HCT116 (cell line): ENCODE measurements around the gene NT5C3B. TPM values are rescaled to one million over a fixed set of nuclear protein-coding genes. Genes with fewer than 3 reads are reported as not detected.

Experiments
- ATAC-seq: fragments of 200-7000 bp; cut with Tn5 transposase; 2 replicates; pipeline ENCODE4 v1.9.1; 2020; ENCODE audit warnings: mild to moderate bottlenecking, moderate library complexity
- BruUV-seq: library from RNA; stranded (reverse); fragments of 400-500 nt; replicated peaks from 2 replicates; lab custom pipeline; 2021; lab: Mats Ljungman, UMichigan
- CTCF ChIA-PET: fragments of 300-600 bp; sonication (Branson Sonifier 250); formaldehyde crosslinking; loops from one replicate; lab custom pipeline; 2021; ENCODE audit warnings: antibody characterized with exemption; lab: Charles Lee
- POLR2A ChIA-PET: fragments of 300-600, 350-600 bp; sonication (Branson Sonifier 250); formaldehyde crosslinking; loops from one replicate; lab custom pipeline; 2021; ENCODE audit warnings: antibody characterized with exemption; lab: Charles Lee
- RAD21 ChIA-PET, 2 experiments: fragments of 300-600 bp; sonication (Branson Sonifier 250); formaldehyde crosslinking; loops; one replicate each; lab custom pipeline; 2023; ENCODE audit warnings: low total read pairs in 2 of 2; ENCODE audit not compliant: uncharacterized antibody in 2 of 2, unreplicated experiment in 2 of 2, low non-redundant PET in 1 of 2; lab: Charles Lee
- DNase-seq: peaks from one replicate; pipeline ENCODE4 v3.0.0-alpha.2; 2010; ENCODE audit warnings: low read depth, low spot score
- H2AFZ ChIP-seq: fragments of 200-600 bp; shearing (Covaris generic), sonication (generic); 2 replicates; pipeline ENCODE4 v1.6.1; 2017; ENCODE audit warnings: low read depth, mixed run types, mixed read lengths, antibody characterized with exemption, low read length; ENCODE audit not compliant: poor library complexity, severe bottlenecking
- H3K27ac ChIP-seq: 2 replicates; pipeline ENCODE4 v1.5.1; 2012; ENCODE audit warnings: low read depth, low read length
- H3K27me3 ChIP-seq: fragments of 200-600 bp; sonication (generic); 2 replicates; pipeline ENCODE4 v1.6.1; 2016; ENCODE audit warnings: mixed run types, low read length, mixed read lengths; ENCODE audit not compliant: insufficient read depth
- H3K36me3 ChIP-seq, 2 experiments: fragments of 200-500 bp in 1 of 2; fragments of 200-600 bp in 1 of 2; sonication (Bioruptor generic) in 1 of 2; sonication (generic) in 1 of 2; 2 replicates each; pipeline versions ENCODE4 v1.5.1 to v1.6.1; 2014 to 2016; ENCODE audit warnings: low read length in 2 of 2, inconsistent platforms in 1 of 2, mixed read lengths in 1 of 2, mixed run types in 1 of 2; ENCODE audit not compliant: insufficient read depth in 2 of 2, control insufficient read depth in 1 of 2
- H3K4me1 ChIP-seq, 2 experiments: fragments of 200-600 bp in 1 of 2; sonication (generic) in 1 of 2; 2 replicates each; pipeline versions ENCODE4 v1.5.1 to v1.6.1; 2012 to 2017; ENCODE audit warnings: low read length in 2 of 2, inconsistent platforms in 1 of 2, mild to moderate bottlenecking in 1 of 2, mixed read lengths in 1 of 2, mixed run types in 1 of 2, moderate library complexity in 1 of 2; ENCODE audit not compliant: insufficient read depth in 2 of 2, control insufficient read depth in 1 of 2
- H3K4me2 ChIP-seq: fragments of 200-600 bp; sonication (generic); 2 replicates; pipeline ENCODE4 v1.6.1; 2017; ENCODE audit warnings: mixed run types, low read length, mixed read lengths
- H3K4me3 ChIP-seq, 2 experiments: fragments of 200-600 bp in 1 of 2; sonication (generic) in 1 of 2; replicated peaks in 1 of 2; 2 replicates each; pipeline ENCODE4 v1.5.1; 2011 to 2016; ENCODE audit warnings: low read length in 2 of 2, control low read depth in 1 of 2, low read depth in 1 of 2, mild to moderate bottlenecking in 1 of 2, mixed read lengths in 1 of 2, mixed run types in 1 of 2
- H3K79me2 ChIP-seq: fragments of 200-600 bp; sonication (generic); 2 replicates; pipeline ENCODE4 v1.6.1; 2017; ENCODE audit warnings: mild to moderate bottlenecking, mixed run types, low read length, moderate library complexity, mixed read lengths; ENCODE audit not compliant: insufficient read depth
- H3K9ac ChIP-seq: fragments of 200-600 bp; sonication (generic); 2 replicates; pipeline ENCODE4 v1.6.1; 2016; ENCODE audit warnings: low read length, mixed read lengths
- H3K9me2 ChIP-seq: fragments of 200-600 bp; sonication (generic), shearing (Covaris generic); 2 replicates; pipeline ENCODE4 v1.6.1; 2017; ENCODE audit warnings: mixed run types, mild to moderate bottlenecking, moderate library complexity; ENCODE audit not compliant: insufficient read depth
- H3K9me3 ChIP-seq, 2 experiments: fragments of 200-500 bp in 1 of 2; fragments of 200-600 bp in 1 of 2; sonication (Bioruptor generic) in 1 of 2; sonication (generic) in 1 of 2; 2 replicates each; pipeline ENCODE4 v1.6.1; 2014 to 2017; ENCODE audit warnings: low read length in 2 of 2, mixed read lengths in 2 of 2, inconsistent platforms in 1 of 2, low read depth in 1 of 2, mild to moderate bottlenecking in 1 of 2, mixed run types in 1 of 2, moderate library complexity in 1 of 2; ENCODE audit not compliant: control insufficient read depth in 1 of 2, insufficient read depth in 1 of 2
- H4K20me1 ChIP-seq: fragments of 200-600 bp; sonication (generic), shearing (Covaris generic); 2 replicates; pipeline ENCODE4 v1.6.1; 2017; ENCODE audit warnings: mixed run types, mild to moderate bottlenecking, moderate library complexity; ENCODE audit not compliant: insufficient read depth
- CBX3 ChIP-seq: IDR thresholded peaks from 2 replicates; pipeline ENCODE4 v1.6.1; 2012; ENCODE audit warnings: low read depth
- CEBPB ChIP-seq: IDR thresholded peaks from 2 replicates; pipeline ENCODE4 v1.6.1; 2012; ENCODE audit warnings: low read depth
- CTCF ChIP-seq, 3 experiments: fragments of 200-600 bp in 1 of 3; sonication (generic) in 1 of 3; IDR thresholded peaks in 2 of 3; conservative IDR thresholded peaks in 1 of 3; 2 replicates each; pipeline ENCODE4 v1.5.1; 2012 to 2017; ENCODE audit warnings: low read depth in 2 of 3, low read length in 2 of 3, antibody characterized with exemption in 1 of 3, borderline replicate concordance in 1 of 3, control low read depth in 1 of 3, mild to moderate bottlenecking in 1 of 3, mixed read lengths in 1 of 3, mixed run types in 1 of 3, moderate library complexity in 1 of 3; ENCODE audit not compliant: insufficient read depth in 1 of 3
- ELF1 ChIP-seq: IDR thresholded peaks from 2 replicates; pipeline ENCODE4 v1.6.1; 2012; ENCODE audit warnings: low read depth, borderline replicate concordance
- EZH2 ChIP-seq: fragments of 200-600 bp; sonication (generic); IDR thresholded peaks from 2 replicates; pipeline ENCODE4 v1.6.1; 2017; ENCODE audit warnings: antibody characterized with exemption, mixed run types
- EZH2phosphoT487 ChIP-seq: fragments of 200-600 bp; IDR thresholded peaks from 2 replicates; pipeline ENCODE4 v1.6.1; 2018; ENCODE audit warnings: antibody characterized with exemption, borderline replicate concordance
- JUND ChIP-seq: IDR thresholded peaks from 2 replicates; pipeline ENCODE4 v1.6.1; 2012
- MAX ChIP-seq: IDR thresholded peaks from 2 replicates; pipeline ENCODE4 v1.6.1; 2012
- POLR2A ChIP-seq: IDR thresholded peaks from 2 replicates; pipeline ENCODE4 v1.7.0; 2011; ENCODE audit warnings: borderline replicate concordance; ENCODE audit not compliant: insufficient read depth, insufficient read length; ENCODE audit errors: extremely low read depth
- POLR2AphosphoS5 ChIP-seq: IDR thresholded peaks from 2 replicates; pipeline ENCODE4 v1.6.1; 2011; ENCODE audit warnings: mild to moderate bottlenecking, low read depth, low read length, moderate library complexity
- SRF ChIP-seq: IDR thresholded peaks from 2 replicates; pipeline ENCODE4 v1.6.1; 2012; ENCODE audit warnings: low read depth
- YY1 ChIP-seq: IDR thresholded peaks from 2 replicates; pipeline ENCODE4 v1.6.1; 2011; ENCODE audit warnings: low read length, low read depth, moderate library complexity, mild to moderate bottlenecking; ENCODE audit not compliant: insufficient replicate concordance; ENCODE audit errors: extremely low read depth
- ZFX ChIP-seq: fragments of 450-650 bp; IDR thresholded peaks from 2 replicates; pipeline ENCODE4 v1.6.1; 2017
- intact Hi-C: fragments of 100-400 bp; cut with micrococcal nuclease; formaldehyde crosslinking; loops from 2 replicates; pipeline ENCODE4 v1.10.0; 2022
- total RNA-seq: library from RNA; stranded (reverse); gene quantifications from one replicate; pipeline ENCODE4 v1.2.1, GENCODE V29; 2021; ENCODE audit not compliant: unreplicated experiment
- TF ChIP-seq, protein P1 (sequence below): IDR thresholded peaks from 2 replicates; pipeline ENCODE4 v1.6.1; 2011; ENCODE audit warnings: mild to moderate bottlenecking, low read length, moderate library complexity; ENCODE audit not compliant: insufficient replicate concordance; ENCODE audit errors: extremely low read depth

The NT5C3B gene
- total RNA-seq, 1 experiment from 2014 or later, result 110 TPM

GRCh38 chr17:41777574-41778188 is 58.4 kb downstream of the NT5C3B start:
- Histone ChIP-seq H3K9ac (peak overlapping the region; percentile 32), H3K27me3 (no peaks in the 10 kb centered on the region), H3K9me3 (no peaks in the 10 kb centered on the region), H3K9me2 (no peaks in the 10 kb centered on the region), H3K27ac (peak overlapping the region; percentile 86), H2AFZ (no peak overlapping the region), H3K4me2 (peak overlapping the region; percentile 58), H3K4me1 (peaks cover 76 to 91% of the 10 kb centered on the region in 2 experiments), H3K36me3 (no peaks in the 10 kb centered on the region), H3K79me2 (peaks cover 75% of the 10 kb centered on the region), H3K4me3 (no peak overlapping the region), H4K20me1 (no peaks in the 10 kb centered on the region)
- TF ChIP-seq ZFX, result no peak
- no peak for TF ChIP-seq EZH2
- TF ChIP-seq CEBPB, result no peak
- TF ChIP-seq SRF, result no peak
- TF ChIP-seq, protein P1, sequence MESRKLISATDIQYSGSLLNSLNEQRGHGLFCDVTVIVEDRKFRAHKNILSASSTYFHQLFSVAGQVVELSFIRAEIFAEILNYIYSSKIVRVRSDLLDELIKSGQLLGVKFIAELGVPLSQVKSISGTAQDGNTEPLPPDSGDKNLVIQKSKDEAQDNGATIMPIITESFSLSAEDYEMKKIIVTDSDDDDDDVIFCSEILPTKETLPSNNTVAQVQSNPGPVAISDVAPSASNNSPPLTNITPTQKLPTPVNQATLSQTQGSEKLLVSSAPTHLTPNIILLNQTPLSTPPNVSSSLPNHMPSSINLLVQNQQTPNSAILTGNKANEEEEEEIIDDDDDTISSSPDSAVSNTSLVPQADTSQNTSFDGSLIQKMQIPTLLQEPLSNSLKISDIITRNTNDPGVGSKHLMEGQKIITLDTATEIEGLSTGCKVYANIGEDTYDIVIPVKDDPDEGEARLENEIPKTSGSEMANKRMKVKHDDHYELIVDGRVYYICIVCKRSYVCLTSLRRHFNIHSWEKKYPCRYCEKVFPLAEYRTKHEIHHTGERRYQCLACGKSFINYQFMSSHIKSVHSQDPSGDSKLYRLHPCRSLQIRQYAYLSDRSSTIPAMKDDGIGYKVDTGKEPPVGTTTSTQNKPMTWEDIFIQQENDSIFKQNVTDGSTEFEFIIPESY, result no peak
- no TSS peak for BruUV-seq
- no peak for DNase-seq
- intact Hi-C loops, result no loop called here
- ATAC-seq, result peak; percentile 22
- ChIA-PET CTCF (interaction anchor here (1.0 to 3.0 kb wide), 3 partner anchors 8 to 182 kb away, joined by 3 to 35 read pairs (median 6); partner anchors contain the start of gene JUP), POLR2A (interaction anchor here (0.8 to 3.4 kb wide), 4 partner anchors 8 to 87 kb away, joined by 3 to 36 read pairs (median 6); partner anchors contain the start of gene JUP), RAD21 (interaction anchor here in 1 of 2 experiments (2.5 kb wide), 1 partner anchor 8 kb away, joined by 8 read pairs; the partner anchor contains the start of gene JUP)

DNA sequence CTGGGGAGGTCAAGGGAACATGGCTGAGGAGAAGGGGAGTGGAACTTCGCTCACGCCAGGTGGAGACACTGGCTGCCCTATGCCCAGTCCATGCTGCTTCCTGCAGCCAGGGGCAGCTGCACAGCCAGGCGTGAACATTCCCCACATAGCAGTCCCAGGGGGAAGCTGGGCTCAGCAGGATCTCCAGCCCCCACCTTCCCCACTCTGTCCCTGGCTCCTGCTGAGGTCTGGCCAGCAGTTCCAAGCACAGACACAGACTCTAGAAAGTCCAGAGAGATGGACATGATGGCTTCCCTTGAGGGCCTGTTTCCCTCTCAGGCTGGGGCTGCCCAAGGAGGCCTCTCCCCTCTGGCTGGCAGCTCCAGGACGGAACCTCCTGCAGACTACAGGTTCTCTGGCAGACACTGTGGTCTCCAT is 58.9 kb downstream of the NT5C3B start:
- Histone ChIP-seq H3K9me3 (no peaks in the 10 kb centered on the region), H3K4me3 (no peak overlapping the region), H3K4me1 (peaks cover 75 to 91% of the 10 kb centered on the region in 2 experiments), H4K20me1 (no peaks in the 10 kb centered on the region), H3K4me2 (peak overlapping the region; percentile 58), H2AFZ (no peak overlapping the region), H3K27me3 (no peaks in the 10 kb centered on the region), H3K9ac (peak overlapping the region; percentile 32), H3K27ac (peak overlapping the region; percentile 86), H3K9me2 (no peaks in the 10 kb centered on the region), H3K36me3 (no peaks in the 10 kb centered on the region), H3K79me2 (peaks cover 75% of the 10 kb centered on the region)
- peak; percentile 6 for ATAC-seq
- BruUV-seq, result no TSS peak
- CTCF ChIA-PET, result interaction anchor here (1.4 to 3.0 kb wide), 2 partner anchors 9 to 23 kb away, joined by 6 to 35 read pairs; partner anchors contain the start of gene JUP
- POLR2A ChIA-PET, result interaction anchor here (2.1 to 3.4 kb wide), 3 partner anchors 9 to 24 kb away, joined by 6 to 36 read pairs (median 6); partner anchors contain the start of gene JUP
- RAD21 ChIA-PET, result interaction anchor here in 1 of 2 experiments (2.5 kb wide), 1 partner anchor 9 kb away, joined by 8 read pairs; the partner anchor contains the start of gene JUP
- intact Hi-C loops, result no loop called here
- DNase-seq, result no peak
- no peak for TF ChIP-seq CTCF (IDR thresholded peaks at IDR 0.05 in 2 of 3, conservative IDR thresholded peaks at IDR 0.05 in 1 of 3; ENCODE audit: borderline replicate concordance in 1 of 3, insufficient read depth in 1 of 3, low read depth in 2 of 3, low read length in 2 of 3)
- no peak for TF ChIP-seq MAX
- no peak for TF ChIP-seq CBX3
- no peak for TF ChIP-seq POLR2AphosphoS5
- no peak for TF ChIP-seq YY1
- TF ChIP-seq POLR2A, result no peak
- TF ChIP-seq ELF1, result no peak
- TF ChIP-seq EZH2phosphoT487, result no peak
- TF ChIP-seq JUND, result no peak
- TF ChIP-seq ZFX, result no peak
